Measurements from ENCODE around the gene B2M.
"Not testable (repeated sequence)": the region's sequence is repeated elsewhere in the genome, so short reads cannot be mapped to it uniquely, and the experiment has no call there.

Gene B2M

GRCh38 chr15:44726568-44727484, 15.5 kb downstream of the B2M start:
- DNase-seq = peak; percentile 95

GRCh38 chr15:44727485-44728231, 16.3 kb downstream of the B2M start:
- no peak for DNase-seq

DNA sequence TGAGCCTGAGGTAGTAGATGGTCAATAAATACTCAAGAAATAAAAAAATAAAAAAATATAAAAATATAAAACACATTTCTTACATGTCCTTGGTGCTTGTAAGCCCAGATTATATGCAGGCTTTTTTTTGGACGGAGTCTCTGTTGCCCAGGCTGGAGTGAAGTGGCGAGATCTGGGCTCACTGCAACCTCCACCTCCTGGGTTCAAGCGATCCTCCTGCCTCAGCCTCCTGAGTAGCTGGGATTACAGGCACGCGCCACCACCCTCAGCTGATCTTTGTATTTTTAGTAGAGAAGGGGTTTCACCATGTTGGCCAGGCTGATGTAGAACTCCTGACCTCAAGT, 16.9 kb downstream of the B2M start:
- not testable (repeated sequence) for DNase-seq

DNA sequence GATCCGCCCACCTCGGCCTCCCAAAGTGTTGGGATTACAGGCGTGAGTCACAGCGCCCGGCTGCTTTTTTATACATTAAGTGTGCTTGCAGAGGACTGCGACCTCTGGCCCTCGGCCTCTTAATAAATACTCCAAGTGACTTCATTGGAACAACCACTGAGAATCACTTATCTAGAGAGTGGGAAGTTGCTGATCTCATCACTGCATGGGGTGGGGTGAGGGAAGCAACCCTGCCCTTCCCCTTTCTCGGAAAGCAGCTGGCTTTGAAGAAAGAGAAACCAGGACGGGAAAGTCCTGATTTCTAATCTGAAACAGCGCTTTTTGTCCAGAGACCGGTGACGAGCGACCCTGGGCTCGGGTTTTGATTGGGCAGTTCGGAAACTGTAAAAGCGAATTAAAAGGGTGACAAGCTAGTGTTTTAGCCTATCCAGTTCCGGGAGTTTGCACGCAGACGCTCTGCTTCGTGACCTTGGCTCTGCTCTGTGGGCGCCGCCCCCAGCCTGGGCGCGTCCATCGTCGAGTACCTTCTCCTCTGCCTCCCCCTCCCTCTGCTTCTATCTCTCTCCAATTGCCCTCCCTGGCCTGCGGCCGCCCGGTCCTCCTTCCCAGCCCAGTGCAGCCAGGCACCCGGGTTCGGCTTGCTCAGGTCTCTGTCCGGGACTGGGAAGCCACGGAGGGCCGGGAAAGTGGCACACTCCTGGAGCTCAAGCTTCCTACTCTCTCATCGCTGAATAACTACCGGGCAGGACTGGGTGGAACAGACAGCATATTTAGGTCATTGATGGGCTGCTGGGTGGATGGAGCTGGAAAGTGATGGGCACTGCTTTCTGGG, 17.5 kb downstream of the B2M start:
- peak; percentile 99 for DNase-seq

- peak; percentile 47 for DNase-seq
These were observed 18.3 kb downstream of the B2M start for GRCh38 chr15:44729408-44730127.

GRCh38 chr15:44734839-44735481, 23.6 kb downstream of the B2M start:
- no peak for DNase-seq

DNA sequence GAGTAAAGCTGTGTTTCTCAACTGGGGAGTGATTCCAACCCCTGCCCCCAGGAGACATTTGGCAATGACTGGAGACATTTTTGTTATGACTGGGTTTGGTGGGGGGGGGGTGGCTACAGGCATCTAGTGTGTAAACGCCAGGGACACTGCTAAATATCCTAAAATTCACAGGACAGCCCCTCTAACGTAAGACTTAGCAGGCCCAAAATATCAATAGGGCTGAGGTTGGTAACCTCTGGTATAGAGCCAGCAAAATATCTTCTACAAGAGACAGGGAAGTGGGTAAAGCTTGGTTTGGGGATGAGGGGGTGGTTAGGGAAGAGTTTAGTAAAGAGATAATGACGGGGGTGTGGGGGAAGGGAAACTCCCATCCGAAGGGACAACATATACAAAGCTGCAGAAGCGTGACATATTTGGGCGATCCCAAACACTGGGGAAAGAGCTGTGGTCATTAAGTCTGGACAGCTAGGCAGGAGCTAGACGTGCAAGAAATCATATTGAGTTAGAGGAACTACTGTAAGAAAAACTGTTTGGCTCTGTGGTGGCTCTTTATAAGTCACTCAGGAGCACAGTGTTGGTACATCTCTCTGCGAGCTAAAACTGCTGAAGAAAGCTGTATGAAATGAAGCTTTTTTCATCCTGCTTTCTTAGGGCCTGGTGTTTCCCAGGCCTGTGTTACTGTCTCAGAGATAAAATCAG, 24.3 kb downstream of the B2M start:
- peak; percentile 47 for DNase-seq

- no peak for DNase-seq
These were observed 25.0 kb downstream of the B2M start, which contains the start of gene TRIM69 for GRCh38 chr15:44736181-44736765. Gene TRIM69 (plus strand): TSS chr15:44736528. CDS start chr15:44736705, 177 bp downstream.

- peak; percentile 82 for DNase-seq
These were observed 27.1 kb downstream of the B2M start for GRCh38 chr15:44738340-44738984.

DNA sequence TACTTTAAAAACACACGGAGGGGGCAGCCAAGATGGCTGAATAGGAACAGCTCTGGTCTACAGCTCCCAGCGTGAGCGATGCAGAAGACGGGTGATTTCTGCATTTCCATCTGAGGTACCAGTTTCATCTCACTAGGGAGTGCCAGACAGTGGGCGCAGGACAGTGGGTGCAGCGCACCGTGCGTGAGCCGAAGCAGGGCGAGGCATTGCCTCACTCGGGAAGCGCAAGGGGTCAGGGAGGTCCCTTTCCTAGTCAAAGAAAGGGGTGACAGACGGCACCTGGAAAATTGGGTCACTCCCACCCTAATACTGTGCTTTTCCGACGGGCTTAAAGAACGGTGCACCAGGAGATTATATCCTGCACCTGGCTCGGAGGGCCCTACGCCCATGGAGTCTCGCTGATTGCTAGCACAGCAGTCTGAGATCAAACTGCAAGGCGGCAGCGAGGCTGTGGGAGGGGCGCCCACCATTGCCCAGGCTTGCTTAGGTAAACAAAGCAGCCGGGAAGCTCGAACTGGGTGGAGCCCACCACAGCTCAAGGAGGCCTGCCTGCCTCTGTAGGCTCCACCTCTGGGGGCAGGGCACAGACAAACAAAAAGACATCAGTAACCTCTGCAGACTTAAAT, 28.0 kb downstream of the B2M start:
- DNase-seq = not testable (repeated sequence)

DNA sequence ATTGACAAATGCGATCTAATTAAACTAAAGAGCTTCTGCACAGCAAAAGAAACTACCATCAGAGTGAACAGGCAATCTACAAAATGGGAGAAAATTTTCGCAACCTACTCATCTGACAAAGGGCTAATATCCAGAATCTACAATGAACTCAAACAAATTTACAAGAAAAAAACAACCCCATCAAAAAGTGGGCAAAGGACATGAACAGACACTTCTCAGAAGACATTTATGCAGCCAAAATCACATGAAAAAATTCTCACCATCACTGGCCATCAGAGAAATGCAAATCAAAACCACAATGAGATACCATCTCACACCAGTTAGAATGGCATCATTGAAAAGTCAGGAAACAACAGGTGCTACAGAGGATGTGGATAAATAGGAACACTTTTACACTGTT, 32.1 kb downstream of the B2M start:
- not testable (repeated sequence) for DNase-seq

DNA sequence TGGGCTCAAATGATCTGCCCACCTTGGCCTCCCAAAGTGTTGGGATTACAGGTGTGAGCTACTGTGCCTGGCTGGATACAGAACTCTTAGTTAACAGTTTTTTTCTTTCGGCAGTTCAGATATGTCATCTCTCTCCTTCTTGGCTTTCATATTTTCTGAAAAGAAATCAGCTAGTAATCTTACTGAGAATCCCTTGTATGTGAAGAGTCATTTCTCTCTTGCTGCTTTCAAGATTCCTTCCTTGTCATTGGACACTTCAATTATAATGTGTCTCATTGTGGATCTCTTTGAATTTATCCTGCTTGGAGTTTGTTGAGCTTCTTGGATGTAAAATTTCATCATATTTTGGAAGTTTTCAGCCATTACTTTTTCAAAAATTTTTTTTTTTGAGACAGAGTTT, 42.0 kb downstream of the B2M start:
- DNase-seq = no peak

- no peak for DNase-seq
These were observed 51.9 kb downstream of the B2M start for GRCh38 chr15:44763187-44763586.

- DNase-seq = no peak
These were observed 52.5 kb downstream of the B2M start for GRCh38 chr15:44763848-44764247.

DNA sequence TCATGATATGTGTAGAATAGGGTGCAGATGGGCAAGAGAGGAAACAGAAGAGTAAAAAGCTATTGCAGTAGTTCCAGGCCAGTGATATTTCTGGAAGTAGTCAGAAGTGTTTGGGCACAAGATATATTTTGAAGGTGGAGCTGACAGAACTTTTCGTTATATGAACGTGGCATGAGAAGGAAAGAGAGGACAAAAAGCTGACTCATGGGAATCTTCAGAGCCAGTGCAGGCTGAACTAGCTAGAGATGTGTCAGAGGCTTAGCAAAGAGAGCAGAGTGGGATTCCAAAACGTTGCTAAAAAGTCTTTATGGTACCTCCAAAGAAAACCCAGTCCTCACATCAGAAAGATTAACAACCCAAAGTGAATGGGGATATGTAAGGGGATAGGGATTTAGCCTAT, 53.7 kb downstream of the B2M start:
- no peak for DNase-seq

All from hematopoietic multipotent progenitor cell treated with erythropoietin and hydrocortisone succinate and interleukin-3 and kit ligand, for 4 days (in vitro differentiated cells).